ENCODE data around the gene DCUN1D3.

Gene DCUN1D3

DNA sequence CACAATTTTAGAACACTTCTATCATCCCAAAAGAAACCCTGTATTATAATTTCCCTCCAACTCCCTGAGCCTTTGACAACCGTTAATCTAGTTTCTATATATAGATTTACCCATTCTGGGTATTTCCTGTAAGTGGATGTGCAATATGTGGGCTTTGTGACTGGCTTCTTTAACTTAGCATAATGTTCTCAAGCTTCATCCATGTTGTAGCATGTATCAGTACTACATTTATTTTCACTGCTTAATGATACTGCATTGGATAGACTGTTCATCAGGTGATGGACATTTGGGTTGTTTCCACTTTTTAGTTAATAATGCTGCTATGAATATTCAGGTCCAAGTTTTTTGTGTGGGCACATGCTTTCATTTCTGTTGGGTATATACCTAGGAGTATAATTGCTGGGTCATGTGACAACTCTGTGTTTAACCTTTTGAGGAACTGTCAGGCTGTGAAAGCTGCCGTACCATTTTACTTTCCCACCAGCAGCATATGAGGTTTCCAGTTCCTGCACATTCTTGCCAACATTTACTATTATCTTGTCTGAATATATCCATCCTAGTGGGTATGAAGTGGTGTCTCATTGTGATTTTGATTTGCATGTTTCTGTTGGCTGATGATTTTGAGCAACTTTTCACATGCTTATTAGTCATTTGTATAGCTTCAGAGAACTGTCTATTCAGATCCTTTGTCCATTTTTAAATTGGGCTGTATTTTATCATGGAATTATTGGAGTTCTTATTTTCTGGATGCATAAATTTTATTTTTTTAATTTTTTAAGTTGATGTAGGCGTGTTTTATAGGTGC is 77.4 kb downstream of the DCUN1D3 start:
- DNase-seq: no peak

DNA sequence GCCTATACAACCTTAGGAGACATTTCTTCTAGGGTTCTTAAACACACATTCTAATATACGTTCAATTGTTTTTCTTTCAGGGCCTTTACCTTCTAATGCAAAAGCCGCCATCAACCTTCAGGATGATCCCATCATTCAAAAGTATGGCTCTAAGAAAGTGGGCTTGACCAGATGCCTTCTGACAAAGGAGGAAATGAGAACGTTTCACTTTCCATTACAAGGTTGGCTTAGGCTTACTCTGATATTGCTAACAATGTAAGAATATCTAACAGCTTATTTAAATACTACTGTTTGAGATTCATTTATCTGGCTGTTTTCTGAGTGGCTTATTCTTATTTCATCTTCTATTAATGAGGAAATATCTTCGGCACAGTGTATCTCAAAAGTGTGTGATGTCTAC is 78.5 kb downstream of the DCUN1D3 start:
- no peak for DNase-seq

DNA sequence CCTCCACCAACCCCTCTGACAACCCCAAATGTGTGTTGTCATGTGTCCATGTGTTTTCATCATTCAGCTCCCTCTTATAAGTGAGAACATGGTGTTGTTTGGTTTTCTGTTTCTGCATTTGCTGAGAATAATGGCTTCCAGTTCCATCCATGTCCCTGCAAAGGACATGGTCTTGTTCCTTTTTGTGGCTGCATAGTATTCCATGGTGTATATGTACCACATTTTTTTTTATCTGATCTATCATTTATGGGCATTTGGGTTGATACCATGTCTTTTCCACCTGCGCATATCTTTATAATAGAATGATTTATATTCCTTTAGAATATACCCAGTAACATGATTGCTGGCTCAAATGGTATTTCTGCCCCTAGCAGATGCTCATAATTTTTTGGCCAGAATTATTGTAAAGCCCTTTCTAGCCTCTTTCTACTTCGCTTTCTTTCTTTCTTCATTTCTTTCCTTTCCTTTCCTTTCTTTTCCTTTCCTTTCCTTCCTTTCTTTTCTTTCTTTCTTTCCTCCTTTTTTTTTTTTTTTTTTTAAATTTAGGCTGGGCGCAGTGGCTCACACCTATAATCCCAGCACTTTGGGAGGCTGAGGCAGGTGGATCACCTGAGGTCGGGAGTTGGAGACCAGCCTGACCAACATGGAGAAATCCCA is 81.1 kb downstream of the DCUN1D3 start:
- DNase-seq: no peak

DNA sequence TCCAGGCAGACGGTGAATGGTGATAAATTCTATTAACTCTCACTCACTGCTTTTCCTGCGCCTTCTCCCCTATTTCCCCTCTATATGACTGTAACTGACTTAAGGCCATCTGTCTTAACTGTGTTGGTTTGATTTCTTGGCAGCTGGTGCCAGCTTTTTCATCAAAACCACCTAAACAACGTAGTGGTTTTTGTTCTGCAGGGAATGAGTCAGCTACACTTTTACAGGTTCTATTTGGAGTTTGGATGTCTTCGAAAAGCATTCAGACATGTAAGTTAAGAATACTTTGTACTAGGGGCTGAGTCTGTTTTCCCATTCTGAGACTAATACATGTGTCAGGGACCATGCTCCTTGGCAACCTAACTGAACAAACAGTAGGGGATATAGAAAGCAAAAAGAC is 85.4 kb downstream of the DCUN1D3 start:
- no peak for DNase-seq

DNA sequence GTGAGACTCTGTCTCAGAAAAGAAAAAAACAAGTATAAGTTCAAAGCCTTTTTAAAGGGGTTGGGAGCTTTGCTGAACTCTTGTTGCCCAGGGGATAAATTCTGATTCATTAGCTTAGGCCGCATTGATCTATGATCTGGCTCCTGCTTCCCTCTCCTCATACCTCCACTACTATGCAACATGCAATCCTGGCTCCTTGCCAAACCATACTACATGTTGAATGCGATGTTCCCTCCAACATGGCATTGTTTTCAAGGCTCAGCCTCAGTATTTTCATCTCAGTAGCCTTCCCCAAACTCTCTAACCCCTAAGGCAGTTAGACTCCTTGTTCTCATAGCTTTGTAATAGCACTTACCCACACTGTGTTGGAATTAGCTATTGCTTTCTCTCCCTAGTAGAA is 87.6 kb downstream of the DCUN1D3 start:
- DNase-seq: no peak

DNA sequence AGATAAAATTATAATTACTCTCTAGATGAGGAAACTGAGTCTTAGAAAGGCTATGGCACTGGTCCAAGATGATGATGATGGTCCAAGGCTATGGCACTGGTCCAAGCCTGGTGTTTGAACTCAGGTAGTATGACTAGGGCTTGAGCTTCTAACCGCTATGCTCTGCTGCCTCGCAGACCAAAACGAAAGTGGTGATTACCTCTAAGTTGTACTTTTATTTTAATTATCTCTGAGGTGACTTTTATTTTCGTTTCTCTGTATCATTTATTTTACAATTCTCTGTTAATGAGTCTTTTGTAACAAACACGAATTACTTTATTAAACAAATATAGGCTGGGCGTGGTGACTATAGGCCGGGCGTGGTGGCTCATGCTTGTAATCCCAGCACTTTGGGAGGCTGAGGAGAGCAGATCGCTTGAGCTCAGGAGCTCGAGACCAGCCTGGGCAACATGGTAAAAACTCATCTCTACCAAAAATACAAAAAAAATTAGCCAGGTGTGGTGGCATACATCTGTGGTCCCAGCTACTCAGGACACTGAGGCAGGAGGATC is 88.2 kb downstream of the DCUN1D3 start:
- no peak for DNase-seq

DNA sequence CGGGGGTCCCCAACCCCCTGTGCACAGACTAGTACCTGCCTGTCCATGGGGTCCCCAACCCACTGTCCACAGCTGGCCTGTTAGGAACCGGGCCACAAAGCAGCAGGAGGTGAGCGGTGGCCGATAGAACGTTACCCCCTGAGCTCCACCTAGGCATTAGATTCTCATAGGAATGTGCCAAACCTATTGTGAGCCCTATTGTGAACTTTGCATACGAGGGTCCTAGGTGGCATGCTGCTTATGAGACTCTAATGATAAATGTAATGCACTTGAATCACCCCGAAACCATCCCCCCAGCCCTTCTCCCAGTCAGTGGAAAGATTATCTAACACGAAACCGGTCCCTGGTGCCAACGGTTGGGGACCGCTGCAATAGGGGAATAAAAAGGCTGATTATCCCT is 92.3 kb downstream of the DCUN1D3 start:
- DNase-seq: no peak

DNA sequence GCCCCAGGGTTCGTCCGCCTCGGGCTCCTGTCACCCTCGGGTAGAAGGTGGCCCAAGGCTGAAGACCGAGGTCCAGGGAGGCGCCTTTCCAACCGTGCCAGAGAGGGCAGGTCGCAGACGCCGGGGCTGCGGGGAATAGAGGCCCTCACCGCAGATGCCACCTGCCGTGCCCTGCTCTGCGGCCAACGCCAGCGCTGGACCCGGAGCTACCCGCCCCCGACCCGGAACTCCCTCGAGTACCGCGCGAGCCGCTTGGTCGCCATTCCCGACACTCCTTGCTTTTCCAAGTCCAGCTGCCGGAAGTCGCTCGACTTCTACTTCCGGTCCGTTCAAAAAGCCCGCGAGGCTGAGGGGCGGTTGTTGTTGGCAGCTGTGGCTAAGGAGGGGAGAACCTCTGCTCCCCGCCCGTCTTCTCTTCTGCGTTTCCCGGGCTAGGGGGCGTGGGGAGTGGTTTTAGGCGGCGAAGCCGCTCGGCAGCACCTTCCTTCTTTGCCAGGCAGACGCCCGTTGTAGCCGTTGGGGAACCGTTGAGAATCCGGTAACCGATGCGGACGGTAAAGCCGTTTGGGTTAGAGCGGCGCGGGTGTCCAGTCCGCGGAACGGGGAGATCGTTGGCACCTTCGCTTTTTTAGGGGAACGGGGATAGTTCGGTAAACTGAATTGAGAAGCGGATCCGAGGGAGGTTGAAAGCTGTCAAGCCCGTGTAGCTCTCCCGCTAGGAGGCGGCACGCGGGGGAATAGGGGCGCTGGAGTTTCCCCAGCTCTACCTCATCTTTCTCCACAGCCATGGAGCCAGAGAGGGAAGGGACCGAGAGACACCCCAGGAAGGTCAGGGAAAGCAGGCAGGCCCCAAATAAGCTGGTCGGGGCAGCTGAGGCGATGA is 93.7 kb downstream of the DCUN1D3 start, which contains the start of the genes ERI2 and REXO5:
Gene ERI2, minus strand, starts transcription at position 305 of the 883 bp plus-strand sequence. Its CDS starts 42 bp downstream, at position 263.
Gene REXO5, plus strand, starts transcription at position 360 of the 883 bp plus-strand sequence. Its CDS starts 427 bp downstream, at position 787.
- peak; percentile 94 to 96 for DNase-seq

DNA sequence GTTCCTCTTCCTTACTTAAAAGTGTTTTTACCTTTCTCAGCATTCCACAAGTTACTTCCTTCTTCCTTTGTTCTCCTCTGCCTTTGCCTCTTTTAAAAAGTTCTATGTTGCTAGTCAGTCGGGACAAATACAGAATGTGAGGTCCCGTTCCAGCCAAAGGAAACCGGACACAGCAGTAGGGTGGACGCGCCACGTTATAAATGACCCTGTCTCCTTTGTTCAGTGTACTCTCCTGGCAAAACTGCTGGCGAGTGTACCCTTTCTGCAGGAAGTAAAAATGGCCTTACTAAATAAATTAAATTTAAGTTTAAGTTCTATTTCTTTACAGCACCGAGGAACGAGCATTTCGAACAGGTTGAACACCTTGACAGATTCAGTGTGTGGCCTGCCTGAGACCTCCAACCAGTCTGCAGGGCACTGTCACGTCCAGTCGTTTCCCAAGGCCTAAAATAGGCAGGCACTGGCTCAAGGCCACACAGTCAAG is 94.4 kb downstream of the DCUN1D3 start:
- DNase-seq: peak in 1 of 2 experiments; percentile 54

All from NCI-H524 (cell line).